IMR-90 (cell line): ENCODE measurements around the gene PTHLH. TPM values are rescaled to one million over a fixed set of nuclear protein-coding genes. Genes with fewer than 3 reads are reported as not detected.

ENCODE experiments used
- ATAC-seq: fragments of 200-7000 bp; cut with Tn5 transposase; 2 replicates; pipeline ENCODE4 v1.9.1; 2020; ENCODE audit warnings: low read depth, mild to moderate bottlenecking, moderate library complexity
- BruUV-seq: library from RNA; stranded (reverse); fragments of 400-500 nt; replicated peaks from 2 replicates; lab custom pipeline; 2021; lab: Mats Ljungman, UMichigan
- CTCF ChIA-PET: fragments of 300-600 bp; formaldehyde crosslinking; extraction: SDS; loops from one replicate; lab custom pipeline; 2021; ENCODE audit warnings: antibody characterized with exemption; lab: Yijun Ruan, JAX
- POLR2A ChIA-PET: fragments of 300-600 bp; sonication (Branson Sonifier 250); formaldehyde crosslinking; loops from one replicate; lab custom pipeline; 2022; ENCODE audit warnings: antibody characterized with exemption; ENCODE audit not compliant: unreplicated experiment; lab: Charles Lee
- DNase-seq: peaks from one replicate; pipeline ENCODE4 v3.0.0; 2013
- H2AFZ ChIP-seq: replicated peaks from 2 replicates; pipeline ENCODE3; 2013; ENCODE audit warnings: low read length, mild to moderate bottlenecking; ENCODE audit not compliant: poor library complexity
- H2AK5ac ChIP-seq: 2 replicates; pipeline ENCODE4 v1.6.1; 2013; ENCODE audit warnings: low read depth, low read length, inconsistent platforms
- H2AK9ac ChIP-seq: replicated peaks from 2 replicates; pipeline ENCODE3; 2013; ENCODE audit warnings: mild to moderate bottlenecking, low read depth, low read length, moderate library complexity; ENCODE audit not compliant: poor library complexity
- H2BK120ac ChIP-seq: 2 replicates; pipeline ENCODE4 v1.6.1; 2013; ENCODE audit warnings: low read depth, low read length, inconsistent platforms
- H2BK15ac ChIP-seq: 3 replicates; pipeline ENCODE4 v1.6.1; 2013; ENCODE audit warnings: low read depth, low read length, inconsistent platforms
- H2BK20ac ChIP-seq: 2 replicates; pipeline ENCODE4 v1.6.1; 2013; ENCODE audit warnings: low read depth, mild to moderate bottlenecking, inconsistent platforms, low read length, moderate library complexity
- H2BK5ac ChIP-seq: 2 replicates; pipeline ENCODE4 v1.6.1; 2013; ENCODE audit warnings: mild to moderate bottlenecking, low read depth, low read length, inconsistent platforms; ENCODE audit not compliant: poor library complexity, severe bottlenecking
- H3K14ac ChIP-seq: replicated peaks from 2 replicates; pipeline ENCODE4 v1.6.1; 2013; ENCODE audit warnings: low read depth, low read length, inconsistent platforms
- H3K18ac ChIP-seq: 2 replicates; pipeline ENCODE4 v1.6.1; 2013; ENCODE audit warnings: low read depth, low read length, control low read depth
- H3K23ac ChIP-seq: 2 replicates; pipeline ENCODE4 v1.6.1; 2013; ENCODE audit warnings: low read depth, low read length, inconsistent platforms
- H3K27ac ChIP-seq: 2 replicates; pipeline ENCODE4 v1.5.1; 2013; ENCODE audit warnings: mild to moderate bottlenecking, control low read depth, low read length; ENCODE audit not compliant: insufficient read depth
- H3K27me3 ChIP-seq: 2 replicates; pipeline ENCODE4 v1.6.1; 2013; ENCODE audit warnings: low read length; ENCODE audit not compliant: control insufficient read depth, insufficient read depth
- H3K36me3 ChIP-seq: 2 replicates; pipeline ENCODE4 v1.6.1; 2013; ENCODE audit warnings: low read length, mixed read lengths; ENCODE audit not compliant: control insufficient read depth, insufficient read depth
- H3K4ac ChIP-seq: 2 replicates; pipeline ENCODE4 v1.6.1; 2013; ENCODE audit warnings: low read depth, low read length, inconsistent platforms
- H3K4me1 ChIP-seq: 2 replicates; pipeline ENCODE4 v1.6.1; 2013; ENCODE audit warnings: low read length, mixed read lengths; ENCODE audit not compliant: control insufficient read depth, insufficient read depth
- H3K4me2 ChIP-seq: 2 replicates; pipeline ENCODE4 v1.6.1; 2013; ENCODE audit warnings: low read depth, mild to moderate bottlenecking, control low read depth, low read length, moderate library complexity
- H3K4me3 ChIP-seq: 2 replicates; pipeline ENCODE4 v1.5.1; 2013; ENCODE audit warnings: low read depth, mild to moderate bottlenecking, control low read depth, low read length, moderate library complexity; ENCODE audit not compliant: insufficient read depth
- H3K56ac ChIP-seq: 2 replicates; pipeline ENCODE4 v1.6.1; 2013; ENCODE audit warnings: low read length, inconsistent platforms; ENCODE audit not compliant: insufficient read depth; ENCODE audit errors: extremely low read depth
- H3K79me1 ChIP-seq, 2 experiments: 2 replicates each; pipeline ENCODE4 v1.6.1; 2013; ENCODE audit warnings: low read length in 2 of 2, inconsistent platforms in 1 of 2, low read depth in 1 of 2
- H3K9ac ChIP-seq: 2 replicates; pipeline ENCODE4 v1.6.1; 2013; ENCODE audit warnings: low read depth, low read length, control low read depth
- H3K9me1 ChIP-seq: 2 replicates; pipeline ENCODE4 v1.6.1; 2013; ENCODE audit warnings: low read length, inconsistent platforms; ENCODE audit not compliant: insufficient read depth
- H3K9me3 ChIP-seq: 2 replicates; pipeline ENCODE4 v1.6.1; 2013; ENCODE audit warnings: low read length; ENCODE audit not compliant: control insufficient read depth, insufficient read depth
- H4K20me1 ChIP-seq: 2 replicates; pipeline ENCODE4 v1.6.1; 2013; ENCODE audit warnings: low read length, inconsistent platforms; ENCODE audit not compliant: insufficient read depth
- H4K5ac ChIP-seq: 2 replicates; pipeline ENCODE4 v1.6.1; 2013; ENCODE audit warnings: mild to moderate bottlenecking, low read depth, low read length, control low read depth
- H4K8ac ChIP-seq, 2 experiments: 2 replicates each; pipeline ENCODE4 v1.6.1; 2013; ENCODE audit warnings: low read depth in 2 of 2, low read length in 2 of 2, control low read depth in 1 of 2, inconsistent platforms in 1 of 2
- H4K91ac ChIP-seq: 2 replicates; pipeline ENCODE4 v1.6.1; 2013; ENCODE audit warnings: low read depth, low read length, inconsistent platforms; ENCODE audit not compliant: insufficient read depth
- BHLHE40 ChIP-seq: fragments of 150-350 bp; IDR thresholded peaks from 2 replicates; pipeline ENCODE4 v1.6.1; 2016; ENCODE audit warnings: mild to moderate bottlenecking, low read depth, low read length
- CEBPB ChIP-seq: IDR thresholded peaks from 2 replicates; pipeline ENCODE4 v1.6.1; 2012; ENCODE audit warnings: low read depth, low read length, improper control_type of control experiment
- CHD1 ChIP-seq: IDR thresholded peaks from 2 replicates; pipeline ENCODE4 v1.6.1; 2012; ENCODE audit warnings: low read depth, low read length, improper control_type of control experiment
- FOS ChIP-seq: fragments of 150-350 bp; IDR thresholded peaks from 2 replicates; pipeline ENCODE4 v1.6.1; 2016; ENCODE audit warnings: low read depth, low read length
- MAFK ChIP-seq: IDR thresholded peaks from 2 replicates; pipeline ENCODE4 v1.6.1; 2012; ENCODE audit warnings: low read depth, low read length, improper control_type of control experiment
- MAZ ChIP-seq: IDR thresholded peaks from 2 replicates; pipeline ENCODE4 v1.6.1; 2012; ENCODE audit warnings: low read depth, mild to moderate bottlenecking, low read length, improper control_type of control experiment, moderate library complexity, borderline replicate concordance
- MXI1 ChIP-seq: IDR thresholded peaks from 2 replicates; pipeline ENCODE4 v1.6.1; 2012; ENCODE audit warnings: low read depth, mild to moderate bottlenecking, low read length, moderate library complexity, borderline replicate concordance
- NFE2L2 ChIP-seq: fragments of 150-350 bp; IDR thresholded peaks from 2 replicates; pipeline ENCODE4 v1.6.1; 2016; ENCODE audit warnings: low read depth, mild to moderate bottlenecking, low read length
- POLR2A ChIP-seq: IDR thresholded peaks from 2 replicates; pipeline ENCODE4 v1.6.1; 2012; ENCODE audit warnings: mild to moderate bottlenecking, low read depth, low read length
- RAD21 ChIP-seq: IDR thresholded peaks from 2 replicates; pipeline ENCODE4 v1.6.1; 2012; ENCODE audit warnings: low read length, improper control_type of control experiment
- RCOR1 ChIP-seq: IDR thresholded peaks from 2 replicates; pipeline ENCODE4 v1.6.1; 2012; ENCODE audit warnings: mild to moderate bottlenecking, low read length, improper control_type of control experiment; ENCODE audit not compliant: insufficient replicate concordance
- RFX5 ChIP-seq: IDR thresholded peaks from 2 replicates; pipeline ENCODE4 v1.8.0; 2012; ENCODE audit warnings: low read depth, mild to moderate bottlenecking, low read length, moderate library complexity
- SMC3 ChIP-seq: fragments of 150-350 bp; IDR thresholded peaks from 2 replicates; pipeline ENCODE4 v1.6.1; 2016; ENCODE audit warnings: low read depth, mild to moderate bottlenecking, antibody characterized with exemption, low read length, moderate library complexity
- WGBS, 2 experiments: methylation state at CpG; one replicate each; pipeline versions ENCODE4 v1.1.5 to v1.1.7; 2013; ENCODE audit warnings: missing lambda C conversion rate in 2 of 2; ENCODE audit not compliant: insufficient read length in 1 of 2; ENCODE audit errors: extremely low coverage in 2 of 2; 5-methylcytosine and 5-hydroxymethylcytosine counted together
- dilution Hi-C: fragments of 300-500 bp; cut with HindIII; formaldehyde crosslinking; loops from one replicate; pipeline ENCODE4 v1.14.3; 2018; ENCODE audit warnings: low sequenced_read_pairs; ENCODE audit not compliant: unreplicated experiment
- in situ Hi-C: fragments of 300-500 bp; cut with MboI; formaldehyde crosslinking; loops from 3 replicates; pipeline ENCODE4 v1.14.3; 2019; ENCODE audit warnings: low sequenced_read_pairs, inconsistent platforms, mixed read lengths
- intact Hi-C: fragments of 100-400 bp; cut with micrococcal nuclease; formaldehyde crosslinking; loops from 2 replicates; pipeline ENCODE4 v1.10.0; 2022
- polyA plus RNA-seq, 3 experiments: library from polyadenylated mRNA; depleted of rRNA; stranded (reverse); fragments of >200 nt; gene quantifications; 2 replicates each; pipeline ENCODE4 v1.2.3, GENCODE V29; 2012; ENCODE audit warnings: low replicate concordance in 1 of 3
- total RNA-seq: library from RNA; depleted of rRNA; stranded (reverse); fragments of >200 nt; gene quantifications from 2 replicates; pipeline ENCODE4 v1.2.3, GENCODE V29; 2012
- TF ChIP-seq, protein P1 (sequence below): fragments of 150-350 bp; IDR thresholded peaks from 2 replicates; pipeline ENCODE4 v1.6.1; 2016; ENCODE audit warnings: low read depth, mild to moderate bottlenecking, low read length, moderate library complexity, borderline replicate concordance
- TF ChIP-seq, protein P2 (sequence below): conservative IDR thresholded peaks from 2 replicates; pipeline ENCODE4 v1.5.1; 2012; ENCODE audit warnings: mild to moderate bottlenecking, low read depth, low read length, improper control_type of control experiment
- TF ChIP-seq, protein P3 (sequence below): fragments of 150-350 bp; IDR thresholded peaks from 2 replicates; pipeline ENCODE4 v1.6.1; 2017; ENCODE audit warnings: mild to moderate bottlenecking, antibody characterized with exemption, low read length, low read depth

Gene PTHLH
- total and polyA plus RNA-seq, 2 of the 4 experiments (the other 2 are of a cell fraction), result 0.36 to 1.3 TPM

DNA sequence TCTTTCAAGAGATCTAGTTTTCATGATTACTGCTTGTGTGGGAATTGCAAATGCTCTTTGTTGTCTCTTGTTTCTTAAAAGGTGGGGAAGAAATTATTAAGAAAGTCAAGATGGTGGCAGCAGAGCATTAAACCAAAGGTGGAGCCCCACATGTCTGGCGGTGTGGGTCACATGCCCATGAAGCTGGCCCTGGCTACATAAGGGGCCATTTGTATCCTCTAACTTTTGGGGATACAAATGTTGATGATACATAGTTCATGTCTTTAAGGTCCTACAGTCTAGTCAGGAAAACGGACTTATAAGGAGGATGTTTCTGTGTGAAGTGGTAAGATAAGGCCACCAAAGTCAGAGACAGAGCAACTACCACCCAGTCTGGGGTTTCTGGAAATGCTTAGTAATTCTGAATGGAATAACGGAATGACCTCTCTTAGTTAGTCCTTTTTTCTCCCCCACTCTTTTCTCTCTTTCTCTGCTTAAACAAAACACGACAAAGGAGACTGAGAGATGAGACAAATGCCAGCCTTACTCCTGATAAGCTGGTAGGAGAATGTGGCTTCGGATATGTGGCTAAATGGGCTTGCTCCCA lies 39.9 kb upstream of the PTHLH start:
- no peak for ATAC-seq
- no peak overlapping the region for H3K56ac ChIP-seq
- BruUV-seq, result no TSS peak
- H3K4me3 ChIP-seq, result no peak overlapping the region
- ChIA-PET POLR2A (no interaction called here), CTCF (interaction anchor here (2.0 kb wide), 1 partner anchor 11 kb away, joined by 5 read pairs; no protein-coding TSS in a partner anchor)
- H3K27me3 ChIP-seq, result no peaks in the 10 kb centered on the region
- no CpG with 5 or more reads among the region's 5 CpGs for WGBS, 2 experiments
- TF ChIP-seq MXI1 (no peak), FOS (no peak), RFX5 (no peak), NFE2L2 (no peak), RCOR1 (no peak), POLR2A (no peak), BHLHE40 (no peak), MAZ (no peak), SMC3 (no peak), CEBPB (no peak), MAFK (no peak), CHD1 (no peak), RAD21 (no peak)
- TF ChIP-seq, protein P1, sequence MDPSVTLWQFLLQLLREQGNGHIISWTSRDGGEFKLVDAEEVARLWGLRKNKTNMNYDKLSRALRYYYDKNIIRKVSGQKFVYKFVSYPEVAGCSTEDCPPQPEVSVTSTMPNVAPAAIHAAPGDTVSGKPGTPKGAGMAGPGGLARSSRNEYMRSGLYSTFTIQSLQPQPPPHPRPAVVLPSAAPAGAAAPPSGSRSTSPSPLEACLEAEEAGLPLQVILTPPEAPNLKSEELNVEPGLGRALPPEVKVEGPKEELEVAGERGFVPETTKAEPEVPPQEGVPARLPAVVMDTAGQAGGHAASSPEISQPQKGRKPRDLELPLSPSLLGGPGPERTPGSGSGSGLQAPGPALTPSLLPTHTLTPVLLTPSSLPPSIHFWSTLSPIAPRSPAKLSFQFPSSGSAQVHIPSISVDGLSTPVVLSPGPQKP, result no peak
- TF ChIP-seq, protein P2, sequence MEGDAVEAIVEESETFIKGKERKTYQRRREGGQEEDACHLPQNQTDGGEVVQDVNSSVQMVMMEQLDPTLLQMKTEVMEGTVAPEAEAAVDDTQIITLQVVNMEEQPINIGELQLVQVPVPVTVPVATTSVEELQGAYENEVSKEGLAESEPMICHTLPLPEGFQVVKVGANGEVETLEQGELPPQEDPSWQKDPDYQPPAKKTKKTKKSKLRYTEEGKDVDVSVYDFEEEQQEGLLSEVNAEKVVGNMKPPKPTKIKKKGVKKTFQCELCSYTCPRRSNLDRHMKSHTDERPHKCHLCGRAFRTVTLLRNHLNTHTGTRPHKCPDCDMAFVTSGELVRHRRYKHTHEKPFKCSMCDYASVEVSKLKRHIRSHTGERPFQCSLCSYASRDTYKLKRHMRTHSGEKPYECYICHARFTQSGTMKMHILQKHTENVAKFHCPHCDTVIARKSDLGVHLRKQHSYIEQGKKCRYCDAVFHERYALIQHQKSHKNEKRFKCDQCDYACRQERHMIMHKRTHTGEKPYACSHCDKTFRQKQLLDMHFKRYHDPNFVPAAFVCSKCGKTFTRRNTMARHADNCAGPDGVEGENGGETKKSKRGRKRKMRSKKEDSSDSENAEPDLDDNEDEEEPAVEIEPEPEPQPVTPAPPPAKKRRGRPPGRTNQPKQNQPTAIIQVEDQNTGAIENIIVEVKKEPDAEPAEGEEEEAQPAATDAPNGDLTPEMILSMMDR, result no peak
- TF ChIP-seq, protein P3, sequence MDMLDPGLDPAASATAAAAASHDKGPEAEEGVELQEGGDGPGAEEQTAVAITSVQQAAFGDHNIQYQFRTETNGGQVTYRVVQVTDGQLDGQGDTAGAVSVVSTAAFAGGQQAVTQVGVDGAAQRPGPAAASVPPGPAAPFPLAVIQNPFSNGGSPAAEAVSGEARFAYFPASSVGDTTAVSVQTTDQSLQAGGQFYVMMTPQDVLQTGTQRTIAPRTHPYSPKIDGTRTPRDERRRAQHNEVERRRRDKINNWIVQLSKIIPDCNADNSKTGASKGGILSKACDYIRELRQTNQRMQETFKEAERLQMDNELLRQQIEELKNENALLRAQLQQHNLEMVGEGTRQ, result no peak
- no peaks in the 10 kb centered on the region for H3K4me1 ChIP-seq
- no peak overlapping the region for H2BK120ac ChIP-seq
- no peak overlapping the region for H4K8ac ChIP-seq
- H3K18ac ChIP-seq, result no peak overlapping the region
- no peak overlapping the region for H3K23ac ChIP-seq
- no peak overlapping the region for H3K9ac ChIP-seq
- no peaks in the 10 kb centered on the region for H3K36me3 ChIP-seq
- no peak overlapping the region for H2AK9ac ChIP-seq
- dilution Hi-C loops (no loop called here), in situ Hi-C loops (no loop called here), intact Hi-C loops (no loop called here)
- H2BK5ac ChIP-seq, result no peak overlapping the region
- H3K27ac ChIP-seq, result no peak overlapping the region
- no peak for DNase-seq
- no peak overlapping the region for H3K4ac ChIP-seq
- H3K79me1 ChIP-seq, result no peaks in the 10 kb centered on the region
- H3K9me3 ChIP-seq, result no peaks in the 10 kb centered on the region
- H4K5ac ChIP-seq, result no peak overlapping the region
- H3K14ac ChIP-seq, result no peak overlapping the region
- no peaks in the 10 kb centered on the region for H3K9me1 ChIP-seq
- H4K91ac ChIP-seq, result no peak overlapping the region
- no peak overlapping the region for H2AK5ac ChIP-seq
- H4K20me1 ChIP-seq, result no peaks in the 10 kb centered on the region
- H2BK20ac ChIP-seq, result no peak overlapping the region
- H2BK15ac ChIP-seq, result no peak overlapping the region
- H3K4me2 ChIP-seq, result no peak overlapping the region
- no peak overlapping the region for H2AFZ ChIP-seq
